Epithelial cell of esophagus (primary cell): ENCODE data around the gene ESRRA.

Experiments used
- DNase-seq: peaks from one replicate; pipeline ENCODE4 v3.0.0; 2010; ENCODE audit warnings: low read depth
- H3K4me3 ChIP-seq: 2 replicates; pipeline ENCODE4 v1.5.1; 2011; ENCODE audit warnings: mild to moderate bottlenecking, low read length, control low read depth
- TF ChIP-seq, protein P1 (sequence below): IDR thresholded peaks from 2 replicates; pipeline ENCODE4 v1.5.1; 2011; ENCODE audit warnings: low read depth, mild to moderate bottlenecking, low read length, control low read depth, inconsistent platforms; ENCODE audit not compliant: insufficient read depth; ENCODE audit errors: missing control alignments

ESRRA gene

GRCh38 chr11:64339754-64340408, 34.6 kb downstream of the ESRRA start, which contains the start of gene CCDC88B:
TSS of gene CCDC88B (plus strand) at chr11:64340204. CDS start at chr11:64340267, 63 bp downstream.
- H3K4me3 ChIP-seq: no peak within 1 kb of the TSS
- DNase-seq: no peak
- TF ChIP-seq, protein P1, sequence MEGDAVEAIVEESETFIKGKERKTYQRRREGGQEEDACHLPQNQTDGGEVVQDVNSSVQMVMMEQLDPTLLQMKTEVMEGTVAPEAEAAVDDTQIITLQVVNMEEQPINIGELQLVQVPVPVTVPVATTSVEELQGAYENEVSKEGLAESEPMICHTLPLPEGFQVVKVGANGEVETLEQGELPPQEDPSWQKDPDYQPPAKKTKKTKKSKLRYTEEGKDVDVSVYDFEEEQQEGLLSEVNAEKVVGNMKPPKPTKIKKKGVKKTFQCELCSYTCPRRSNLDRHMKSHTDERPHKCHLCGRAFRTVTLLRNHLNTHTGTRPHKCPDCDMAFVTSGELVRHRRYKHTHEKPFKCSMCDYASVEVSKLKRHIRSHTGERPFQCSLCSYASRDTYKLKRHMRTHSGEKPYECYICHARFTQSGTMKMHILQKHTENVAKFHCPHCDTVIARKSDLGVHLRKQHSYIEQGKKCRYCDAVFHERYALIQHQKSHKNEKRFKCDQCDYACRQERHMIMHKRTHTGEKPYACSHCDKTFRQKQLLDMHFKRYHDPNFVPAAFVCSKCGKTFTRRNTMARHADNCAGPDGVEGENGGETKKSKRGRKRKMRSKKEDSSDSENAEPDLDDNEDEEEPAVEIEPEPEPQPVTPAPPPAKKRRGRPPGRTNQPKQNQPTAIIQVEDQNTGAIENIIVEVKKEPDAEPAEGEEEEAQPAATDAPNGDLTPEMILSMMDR: no peak

DNA sequence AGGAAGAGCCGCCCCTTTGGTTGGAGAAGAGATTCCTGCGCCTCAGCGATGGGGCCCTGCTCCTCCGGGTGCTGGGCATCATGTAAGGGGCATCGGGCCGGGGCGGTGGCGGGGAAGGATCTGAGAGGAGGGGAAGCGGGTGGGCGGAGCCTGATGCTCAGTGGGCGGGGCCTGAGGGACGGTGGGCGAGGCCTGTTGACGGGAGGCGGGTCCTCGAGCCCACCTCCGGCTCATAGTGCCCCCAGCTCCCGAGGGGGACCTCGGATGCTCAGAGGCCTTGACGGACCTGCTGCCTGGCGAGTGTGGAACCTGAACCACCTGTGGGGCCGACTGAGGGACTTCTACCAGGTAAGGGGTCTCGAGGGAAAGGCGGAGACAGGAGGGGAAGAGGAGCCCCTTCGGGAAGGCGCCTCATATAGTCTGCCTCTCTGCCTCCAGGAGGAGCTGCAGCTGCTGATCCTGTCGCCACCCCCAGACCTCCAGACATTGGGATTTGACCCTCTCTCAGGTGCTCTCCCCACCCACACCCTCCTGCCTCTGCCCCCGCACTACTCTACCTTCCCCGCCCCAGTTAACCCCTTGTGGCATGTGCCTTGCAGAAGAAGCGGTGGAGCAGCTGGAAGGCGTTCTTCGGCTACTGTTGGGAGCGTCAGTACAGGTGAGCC, 35.5 kb downstream of the ESRRA start:
- no peak for DNase-seq
- no peak overlapping the region for H3K4me3 ChIP-seq
- TF ChIP-seq, protein P1: no peak

GRCh38 chr11:64341429-64341828, 36.1 kb downstream of the ESRRA start:
- no peak overlapping the region for H3K4me3 ChIP-seq
- TF ChIP-seq, protein P1: no peak
- DNase-seq: no peak

DNA sequence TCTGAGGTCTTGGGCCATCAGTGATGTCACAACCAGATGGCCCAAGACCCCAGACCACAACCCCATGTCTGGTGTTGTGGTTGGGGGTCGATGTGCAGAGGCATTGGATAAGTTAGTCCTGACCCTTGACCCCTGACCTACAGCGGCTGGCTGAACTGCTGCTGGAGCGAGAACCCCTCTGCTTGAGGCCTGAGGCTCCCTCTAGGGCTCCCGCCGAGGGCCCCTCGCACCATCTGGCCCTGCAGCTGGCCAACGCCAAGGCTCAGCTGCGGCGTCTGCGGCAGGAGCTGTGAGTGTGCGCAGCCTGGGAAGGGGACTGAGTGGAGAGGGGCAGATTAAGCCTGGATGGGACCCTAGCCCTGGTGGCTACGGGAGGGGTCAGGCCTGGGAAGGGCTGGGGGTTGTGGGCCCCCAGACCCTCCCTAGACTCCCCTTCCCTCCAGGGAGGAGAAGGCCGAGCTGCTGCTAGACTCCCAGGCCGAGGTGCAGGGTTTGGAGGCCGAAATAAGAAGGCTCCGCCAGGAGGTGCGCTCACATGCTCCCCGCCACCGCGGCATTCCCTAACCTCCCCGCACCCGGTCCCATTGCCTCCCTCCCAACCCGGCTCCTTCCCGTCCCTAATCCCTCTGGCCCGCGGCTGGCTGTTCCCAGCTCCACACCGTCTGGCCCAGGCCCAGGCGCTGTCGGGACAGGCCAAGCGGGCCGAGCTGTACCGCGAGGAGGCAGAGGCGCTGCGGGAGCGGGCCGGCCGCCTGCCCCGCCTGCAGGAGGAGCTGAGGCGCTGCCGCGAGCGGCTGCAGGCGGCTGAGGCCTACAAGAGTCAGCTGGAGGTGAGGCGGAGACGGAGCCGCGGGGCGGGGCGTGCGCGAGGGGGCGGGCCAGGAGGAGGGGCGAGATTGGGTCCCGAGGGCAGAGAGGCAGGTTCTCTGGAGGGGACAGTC, 36.8 kb downstream of the ESRRA start:
- peak overlapping the region; percentile 22 for H3K4me3 ChIP-seq
- peak; percentile 96 for DNase-seq
- TF ChIP-seq, protein P1: peak; percentile 30

DNA sequence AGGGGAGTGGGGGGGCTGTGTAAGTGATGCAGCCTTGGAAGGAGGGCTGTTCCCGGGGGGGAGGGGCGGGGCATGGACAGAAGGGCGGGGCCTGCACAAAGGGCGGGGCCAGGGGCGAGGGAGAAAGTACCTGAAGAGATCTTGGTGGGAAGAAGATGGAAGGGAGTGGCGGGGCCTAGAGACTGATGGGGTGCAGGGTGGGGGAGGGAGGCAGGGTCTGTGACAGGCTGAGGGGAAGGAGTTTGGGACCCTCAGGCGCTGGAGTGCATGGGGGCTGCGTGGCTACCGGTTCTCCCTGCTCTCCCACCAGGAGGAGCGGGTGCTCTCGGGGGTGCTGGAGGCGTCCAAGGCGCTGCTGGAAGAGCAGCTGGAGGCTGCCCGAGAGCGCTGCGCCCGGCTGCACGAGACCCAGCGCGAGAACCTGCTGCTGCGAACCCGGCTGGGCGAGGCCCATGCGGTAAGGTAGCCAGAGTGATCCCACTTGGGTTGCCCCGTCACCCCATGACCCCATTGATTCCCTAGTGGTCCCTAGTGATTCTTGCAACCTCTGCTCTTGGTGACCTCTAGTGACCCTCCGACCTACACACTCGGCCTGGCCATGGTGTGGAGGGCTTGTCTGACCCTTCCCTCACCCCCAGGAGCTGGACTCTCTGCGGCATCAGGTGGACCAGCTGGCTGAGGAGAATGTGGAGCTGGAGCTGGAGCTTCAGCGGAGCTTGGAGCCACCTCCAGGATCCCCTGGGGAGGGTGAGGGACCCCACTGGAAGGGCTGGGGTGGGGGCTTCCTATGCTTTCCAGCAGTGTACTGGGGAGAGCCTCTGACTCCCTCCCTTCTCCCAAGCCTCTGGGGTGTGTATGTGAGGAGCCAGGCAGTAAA, 37.8 kb downstream of the ESRRA start:
- DNase-seq: no peak
- TF ChIP-seq, protein P1: no peak
- peak overlapping the region; percentile 20 for H3K4me3 ChIP-seq
